WTC11 (cell line): ENCODE measurements around the gene HEY2. TPM values are rescaled to one million over a fixed set of nuclear protein-coding genes. Genes with fewer than 3 reads are reported as not detected.

Experiments
- ATAC-seq: fragments of 200-7000 bp; cut with Tn5 transposase; 2 replicates; pipeline ENCODE4 v1.10.0; 2021; ENCODE audit warnings: mild to moderate bottlenecking, moderate library complexity
- CTCF ChIA-PET: fragments of 300-600 bp; sonication (Branson Sonifier 250); formaldehyde crosslinking; loops from one replicate; lab custom pipeline; 2021; ENCODE audit warnings: antibody characterized with exemption; lab: Charles Lee
- POLR2A ChIA-PET: fragments of 350-600 bp; sonication (Branson Sonifier 250); formaldehyde crosslinking; loops from one replicate; lab custom pipeline; 2021; ENCODE audit warnings: antibody characterized with exemption; lab: Charles Lee
- DNase-seq: peaks from one replicate; pipeline ENCODE4 v3.0.0; 2021; ENCODE audit warnings: low spot score
- H3K27ac Mint-ChIP-seq: 2 replicates; pipeline ENCODE4 v1.8.0; 2021; ENCODE audit warnings: mixed read lengths
- H3K27me3 Mint-ChIP-seq: 2 replicates; pipeline ENCODE4 v1.8.0; 2021; ENCODE audit warnings: low read depth, mild to moderate bottlenecking, moderate library complexity, mixed read lengths
- H3K36me3 Mint-ChIP-seq: 2 replicates; pipeline ENCODE4 v1.8.0; 2021; ENCODE audit warnings: mixed read lengths
- H3K4me1 Mint-ChIP-seq: 2 replicates; pipeline ENCODE4 v1.8.0; 2022; ENCODE audit warnings: mixed read lengths
- H3K4me3 Mint-ChIP-seq: 2 replicates; pipeline ENCODE4 v1.8.0; 2021; ENCODE audit warnings: mild to moderate bottlenecking, moderate library complexity, mixed read lengths
- H3K9me3 Mint-ChIP-seq: 2 replicates; pipeline ENCODE4 v1.8.0; 2021; ENCODE audit warnings: mixed read lengths
- ATF1 ChIP-seq: sonication (generic); formaldehyde crosslinking; IDR thresholded peaks from 2 replicates; pipeline ENCODE4 v1.8.1; 2023; ENCODE audit warnings: mild to moderate bottlenecking, moderate library complexity, missing genetic modification reagents
- ETV6 ChIP-seq: sonication (generic); formaldehyde crosslinking; IDR thresholded peaks from 2 replicates; pipeline ENCODE4 v1.8.1; 2022; ENCODE audit warnings: mild to moderate bottlenecking, missing genetic modification reagents
- FOXJ3 ChIP-seq: sonication (generic); formaldehyde crosslinking; IDR thresholded peaks from 2 replicates; pipeline ENCODE4 v1.9.0; 2021; ENCODE audit warnings: missing genetic modification reagents, mild to moderate bottlenecking, borderline replicate concordance
- GABPB1 ChIP-seq: sonication (generic); formaldehyde crosslinking; IDR thresholded peaks from 2 replicates; pipeline ENCODE4 v1.8.1; 2023; ENCODE audit warnings: mild to moderate bottlenecking, missing genetic modification reagents
- GRHL2 ChIP-seq: fragments of 250-450 bp; sonication (Bioruptor Pico); IDR thresholded peaks from 2 replicates; pipeline ENCODE4 v1.8.0; 2022; ENCODE audit warnings: mild to moderate bottlenecking, moderate library complexity; ENCODE audit not compliant: insufficient replicate concordance, severe bottlenecking
- HMGA2 ChIP-seq: fragments of 250-450 bp; sonication (Bioruptor Pico); IDR thresholded peaks from 2 replicates; pipeline ENCODE4 v1.4.0; 2021; ENCODE audit warnings: mild to moderate bottlenecking, moderate library complexity
- IRF2 ChIP-seq: sonication (generic); formaldehyde crosslinking; IDR thresholded peaks from 2 replicates; pipeline ENCODE4 v1.8.0; 2022; ENCODE audit warnings: low read depth, missing genetic modification reagents, borderline replicate concordance
- MYBL2 ChIP-seq: sonication (generic); formaldehyde crosslinking; IDR thresholded peaks from 2 replicates; pipeline ENCODE4 v1.8.1; 2023; ENCODE audit warnings: mild to moderate bottlenecking, moderate library complexity, missing genetic modification reagents
- NFATC4 ChIP-seq: fragments of 250-450 bp; sonication (Bioruptor Pico); IDR thresholded peaks from 2 replicates; pipeline ENCODE4 v1.9.0; 2021; ENCODE audit warnings: mild to moderate bottlenecking
- NFE2L1 ChIP-seq: sonication (generic); formaldehyde crosslinking; IDR thresholded peaks from 2 replicates; pipeline ENCODE4 v1.8.1; 2023; ENCODE audit warnings: missing genetic modification reagents
- NFYB ChIP-seq: sonication (generic); formaldehyde crosslinking; conservative IDR thresholded peaks from 2 replicates; pipeline ENCODE4 v1.8.0; 2022; ENCODE audit warnings: low read depth, missing genetic modification reagents
- NR1H2 ChIP-seq: sonication (generic); formaldehyde crosslinking; IDR thresholded peaks from 2 replicates; pipeline ENCODE4 v1.9.0; 2021; ENCODE audit warnings: mild to moderate bottlenecking, moderate library complexity, missing genetic modification reagents
- SOX15 ChIP-seq: fragments of 250-450 bp; sonication (Bioruptor Pico); IDR thresholded peaks from 2 replicates; pipeline ENCODE4 v1.9.0; 2021; ENCODE audit warnings: mild to moderate bottlenecking
- TCF7 ChIP-seq: sonication (generic); formaldehyde crosslinking; IDR thresholded peaks from 2 replicates; pipeline ENCODE4 v1.8.0; 2022; ENCODE audit warnings: mild to moderate bottlenecking, low read depth, missing genetic modification reagents, moderate library complexity
- ZNF219 ChIP-seq: sonication (generic); formaldehyde crosslinking; IDR thresholded peaks from 2 replicates; pipeline ENCODE4 v1.8.0; 2023; ENCODE audit warnings: missing genetic modification reagents, mild to moderate bottlenecking, borderline replicate concordance
- ZNF232 ChIP-seq: sonication (generic); formaldehyde crosslinking; IDR thresholded peaks from 2 replicates; pipeline ENCODE4 v1.8.0; 2022; ENCODE audit warnings: mild to moderate bottlenecking, missing genetic modification reagents
- ZNF263 ChIP-seq: sonication (generic); formaldehyde crosslinking; IDR thresholded peaks from 2 replicates; pipeline ENCODE4 v1.8.1; 2022; ENCODE audit warnings: low read depth, mild to moderate bottlenecking, moderate library complexity, missing genetic modification reagents
- ZNF396 ChIP-seq: fragments of 250-450 bp; sonication (Bioruptor Pico); IDR thresholded peaks from 2 replicates; pipeline ENCODE4 v1.8.0; 2021; ENCODE audit warnings: mild to moderate bottlenecking, moderate library complexity, borderline replicate concordance
- ZNF671 ChIP-seq: fragments of 250-450 bp; sonication (Bioruptor Pico); IDR thresholded peaks from 2 replicates; pipeline ENCODE4 v1.8.0; 2021; ENCODE audit warnings: mild to moderate bottlenecking
- total RNA-seq: library from RNA; stranded (reverse); gene quantifications from 3 replicates; pipeline ENCODE4 v1.2.3, GENCODE V29; 2021
- TF ChIP-seq, protein P1 (sequence below): sonication (generic); formaldehyde crosslinking; IDR thresholded peaks from 2 replicates; pipeline ENCODE4 v1.8.1; 2022; ENCODE audit warnings: missing genetic modification reagents, borderline replicate concordance
- TF ChIP-seq, protein P2 (sequence below): sonication (generic); formaldehyde crosslinking; IDR thresholded peaks from 2 replicates; pipeline ENCODE4 v1.8.0; 2022; ENCODE audit warnings: mild to moderate bottlenecking, missing genetic modification reagents
- TF ChIP-seq, protein P3 (sequence below): sonication (generic); formaldehyde crosslinking; IDR thresholded peaks from 2 replicates; pipeline ENCODE4 v1.8.1; 2023; ENCODE audit warnings: mild to moderate bottlenecking, missing genetic modification reagents, moderate library complexity
- TF ChIP-seq, protein P4 (sequence below): sonication (generic); formaldehyde crosslinking; IDR thresholded peaks from 2 replicates; pipeline ENCODE4 v1.8.0; 2022; ENCODE audit warnings: missing genetic modification reagents
- TF ChIP-seq, protein P5 (sequence below): sonication (generic); formaldehyde crosslinking; IDR thresholded peaks from 2 replicates; pipeline ENCODE4 v1.8.1; 2022; ENCODE audit warnings: mild to moderate bottlenecking, moderate library complexity, missing genetic modification reagents
- TF ChIP-seq, protein P6 (sequence below): fragments of 250-450 bp; sonication (Bioruptor Pico); IDR thresholded peaks from 2 replicates; pipeline ENCODE4 v1.9.0; 2021; ENCODE audit warnings: mild to moderate bottlenecking

The HEY2 gene
- total RNA-seq, 1 experiment from 2014 or later: 10.6 TPM

DNA sequence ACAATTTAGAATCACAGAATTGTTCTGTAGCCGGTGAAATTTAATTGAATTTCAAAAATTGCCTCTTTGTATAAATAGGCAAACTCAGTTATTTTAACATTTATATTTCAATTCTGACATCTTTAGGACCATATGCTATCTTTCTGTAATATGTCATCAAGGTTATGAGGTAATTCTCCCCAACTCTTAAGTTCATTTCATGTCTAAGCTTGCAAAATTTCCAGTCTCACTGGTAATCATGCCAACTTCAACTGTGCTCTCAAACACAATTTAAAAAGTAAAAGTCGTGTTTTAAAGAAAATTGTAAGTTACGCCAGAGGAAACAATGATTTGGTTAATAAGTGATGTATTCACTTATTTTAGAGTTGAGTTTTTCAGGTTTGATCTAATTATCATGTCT is 42.7 kb downstream of the HEY2 start (continued):
- TF ChIP-seq, protein P1, sequence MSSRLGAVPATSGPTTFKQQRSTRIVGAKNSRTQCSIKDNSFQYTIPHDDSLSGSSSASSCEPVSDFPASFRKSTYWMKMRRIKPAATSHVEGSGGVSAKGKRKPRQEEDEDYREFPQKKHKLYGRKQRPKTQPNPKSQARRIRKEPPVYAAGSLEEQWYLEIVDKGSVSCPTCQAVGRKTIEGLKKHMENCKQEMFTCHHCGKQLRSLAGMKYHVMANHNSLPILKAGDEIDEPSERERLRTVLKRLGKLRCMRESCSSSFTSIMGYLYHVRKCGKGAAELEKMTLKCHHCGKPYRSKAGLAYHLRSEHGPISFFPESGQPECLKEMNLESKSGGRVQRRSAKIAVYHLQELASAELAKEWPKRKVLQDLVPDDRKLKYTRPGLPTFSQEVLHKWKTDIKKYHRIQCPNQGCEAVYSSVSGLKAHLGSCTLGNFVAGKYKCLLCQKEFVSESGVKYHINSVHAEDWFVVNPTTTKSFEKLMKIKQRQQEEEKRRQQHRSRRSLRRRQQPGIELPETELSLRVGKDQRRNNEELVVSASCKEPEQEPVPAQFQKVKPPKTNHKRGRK (CRISPR knock-in tag): no peak
- TF ChIP-seq, protein P2, sequence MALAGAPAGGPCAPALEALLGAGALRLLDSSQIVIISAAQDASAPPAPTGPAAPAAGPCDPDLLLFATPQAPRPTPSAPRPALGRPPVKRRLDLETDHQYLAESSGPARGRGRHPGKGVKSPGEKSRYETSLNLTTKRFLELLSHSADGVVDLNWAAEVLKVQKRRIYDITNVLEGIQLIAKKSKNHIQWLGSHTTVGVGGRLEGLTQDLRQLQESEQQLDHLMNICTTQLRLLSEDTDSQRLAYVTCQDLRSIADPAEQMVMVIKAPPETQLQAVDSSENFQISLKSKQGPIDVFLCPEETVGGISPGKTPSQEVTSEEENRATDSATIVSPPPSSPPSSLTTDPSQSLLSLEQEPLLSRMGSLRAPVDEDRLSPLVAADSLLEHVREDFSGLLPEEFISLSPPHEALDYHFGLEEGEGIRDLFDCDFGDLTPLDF: no peak
- TF ChIP-seq NR1H2 (no peak), ZNF396 (CRISPR knock-in tag) (no peak), FOXJ3 (CRISPR knock-in tag) (no peak)

DNA sequence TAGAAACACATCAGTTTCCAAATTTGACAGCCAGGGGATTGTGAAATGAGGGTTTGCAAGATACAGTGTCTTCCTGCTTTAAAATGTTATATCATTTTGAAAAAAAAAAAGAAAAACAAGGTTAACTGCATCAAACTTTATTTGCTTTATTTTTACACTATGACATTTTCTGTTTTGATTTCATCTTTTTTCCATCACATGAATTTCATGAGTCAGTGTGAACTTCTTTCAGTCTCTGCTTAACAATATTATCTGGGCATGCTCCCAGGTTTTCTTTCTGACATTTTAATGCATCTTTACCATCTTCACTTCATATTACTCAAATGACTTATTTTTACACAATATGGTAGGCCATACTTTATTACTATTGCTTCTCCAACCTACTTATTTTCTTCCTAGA is 43.2 kb downstream of the HEY2 start:
- Mint-ChIP-seq H3K27ac (no peak overlapping the region), H3K27me3 (no peaks in the 10 kb centered on the region), H3K4me3 (no peak overlapping the region), H3K36me3 (no peaks in the 10 kb centered on the region), H3K9me3 (no peaks in the 10 kb centered on the region), H3K4me1 (peaks cover 38% of the 10 kb centered on the region)
- no peak for TF ChIP-seq ZNF671
- TF ChIP-seq SOX15 (CRISPR knock-in tag): no peak
- TF ChIP-seq MYBL2 (CRISPR knock-in tag): no peak
- TF ChIP-seq GRHL2 (CRISPR knock-in tag): no peak
- TF ChIP-seq NFE2L1 (CRISPR knock-in tag): no peak
- CTCF ChIA-PET: interaction anchor here (6.2 to 6.3 kb wide), 2 partner anchors 160 to 164 kb away, joined by 42 to 46 read pairs; partner anchors contain the start of gene HINT3
- no peak for DNase-seq
- POLR2A ChIA-PET: no interaction called here
- ATAC-seq: no peak

DNA sequence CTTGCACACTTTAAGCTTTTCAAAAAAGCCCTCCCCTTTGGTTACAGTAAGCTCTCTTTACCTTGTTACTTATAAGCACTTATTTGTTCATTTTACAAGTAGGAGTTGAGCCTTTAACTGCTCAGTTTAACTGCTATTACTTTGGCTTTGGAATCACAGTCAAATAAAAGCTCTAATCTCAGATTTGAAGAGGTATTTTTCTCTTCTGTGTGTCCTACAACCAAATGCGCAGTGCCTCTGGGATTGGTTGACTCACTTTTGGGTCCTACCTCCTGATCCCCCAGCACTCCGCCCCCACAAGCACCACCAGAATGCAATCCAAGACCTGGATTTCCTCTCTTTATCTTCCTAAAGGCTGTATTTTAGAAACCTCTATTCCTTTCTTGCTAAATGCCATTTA is 43.8 kb downstream of the HEY2 start:
- DNase-seq: no peak
- ChIA-PET CTCF (interaction anchor here (1.2 kb wide), 1 partner anchor 96 kb away, joined by 3 read pairs; no protein-coding TSS in a partner anchor), POLR2A (no interaction called here)
- TF ChIP-seq, protein P3, sequence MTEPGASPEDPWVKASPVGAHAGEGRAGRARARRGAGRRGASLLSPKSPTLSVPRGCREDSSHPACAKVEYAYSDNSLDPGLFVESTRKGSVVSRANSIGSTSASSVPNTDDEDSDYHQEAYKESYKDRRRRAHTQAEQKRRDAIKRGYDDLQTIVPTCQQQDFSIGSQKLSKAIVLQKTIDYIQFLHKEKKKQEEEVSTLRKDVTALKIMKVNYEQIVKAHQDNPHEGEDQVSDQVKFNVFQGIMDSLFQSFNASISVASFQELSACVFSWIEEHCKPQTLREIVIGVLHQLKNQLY (CRISPR knock-in tag): no peak
- no peak for TF ChIP-seq ETV6 (CRISPR knock-in tag)
- TF ChIP-seq, protein P4, sequence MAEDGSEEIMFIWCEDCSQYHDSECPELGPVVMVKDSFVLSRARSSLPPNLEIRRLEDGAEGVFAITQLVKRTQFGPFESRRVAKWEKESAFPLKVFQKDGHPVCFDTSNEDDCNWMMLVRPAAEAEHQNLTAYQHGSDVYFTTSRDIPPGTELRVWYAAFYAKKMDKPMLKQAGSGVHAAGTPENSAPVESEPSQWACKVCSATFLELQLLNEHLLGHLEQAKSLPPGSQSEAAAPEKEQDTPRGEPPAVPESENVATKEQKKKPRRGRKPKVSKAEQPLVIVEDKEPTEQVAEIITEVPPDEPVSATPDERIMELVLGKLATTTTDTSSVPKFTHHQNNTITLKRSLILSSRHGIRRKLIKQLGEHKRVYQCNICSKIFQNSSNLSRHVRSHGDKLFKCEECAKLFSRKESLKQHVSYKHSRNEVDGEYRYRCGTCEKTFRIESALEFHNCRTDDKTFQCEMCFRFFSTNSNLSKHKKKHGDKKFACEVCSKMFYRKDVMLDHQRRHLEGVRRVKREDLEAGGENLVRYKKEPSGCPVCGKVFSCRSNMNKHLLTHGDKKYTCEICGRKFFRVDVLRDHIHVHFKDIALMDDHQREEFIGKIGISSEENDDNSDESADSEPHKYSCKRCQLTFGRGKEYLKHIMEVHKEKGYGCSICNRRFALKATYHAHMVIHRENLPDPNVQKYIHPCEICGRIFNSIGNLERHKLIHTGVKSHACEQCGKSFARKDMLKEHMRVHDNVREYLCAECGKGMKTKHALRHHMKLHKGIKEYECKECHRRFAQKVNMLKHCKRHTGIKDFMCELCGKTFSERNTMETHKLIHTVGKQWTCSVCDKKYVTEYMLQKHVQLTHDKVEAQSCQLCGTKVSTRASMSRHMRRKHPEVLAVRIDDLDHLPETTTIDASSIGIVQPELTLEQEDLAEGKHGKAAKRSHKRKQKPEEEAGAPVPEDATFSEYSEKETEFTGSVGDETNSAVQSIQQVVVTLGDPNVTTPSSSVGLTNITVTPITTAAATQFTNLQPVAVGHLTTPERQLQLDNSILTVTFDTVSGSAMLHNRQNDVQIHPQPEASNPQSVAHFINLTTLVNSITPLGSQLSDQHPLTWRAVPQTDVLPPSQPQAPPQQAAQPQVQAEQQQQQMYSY (CRISPR knock-in tag): no peak
- no peak for TF ChIP-seq NFATC4
- TF ChIP-seq GABPB1 (CRISPR knock-in tag): no peak
- no peak for TF ChIP-seq ZNF671
- no peak for TF ChIP-seq ATF1 (CRISPR knock-in tag)
- TF ChIP-seq, protein P5, sequence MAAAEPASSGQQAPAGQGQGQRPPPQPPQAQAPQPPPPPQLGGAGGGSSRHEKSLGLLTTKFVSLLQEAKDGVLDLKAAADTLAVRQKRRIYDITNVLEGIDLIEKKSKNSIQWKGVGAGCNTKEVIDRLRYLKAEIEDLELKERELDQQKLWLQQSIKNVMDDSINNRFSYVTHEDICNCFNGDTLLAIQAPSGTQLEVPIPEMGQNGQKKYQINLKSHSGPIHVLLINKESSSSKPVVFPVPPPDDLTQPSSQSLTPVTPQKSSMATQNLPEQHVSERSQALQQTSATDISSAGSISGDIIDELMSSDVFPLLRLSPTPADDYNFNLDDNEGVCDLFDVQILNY (CRISPR knock-in tag): no peak
- TF ChIP-seq ZNF232 (CRISPR knock-in tag): no peak
- no peak for TF ChIP-seq NFYB
- TF ChIP-seq HMGA2 (CRISPR knock-in tag): no peak
- no peak for TF ChIP-seq NFE2L1 (CRISPR knock-in tag)
- TF ChIP-seq TCF7: no peak
- no peak for TF ChIP-seq IRF2 (CRISPR knock-in tag)
- no peak for TF ChIP-seq FOXJ3 (CRISPR knock-in tag)
- TF ChIP-seq ZNF219 (CRISPR knock-in tag): no peak
- TF ChIP-seq, protein P6, sequence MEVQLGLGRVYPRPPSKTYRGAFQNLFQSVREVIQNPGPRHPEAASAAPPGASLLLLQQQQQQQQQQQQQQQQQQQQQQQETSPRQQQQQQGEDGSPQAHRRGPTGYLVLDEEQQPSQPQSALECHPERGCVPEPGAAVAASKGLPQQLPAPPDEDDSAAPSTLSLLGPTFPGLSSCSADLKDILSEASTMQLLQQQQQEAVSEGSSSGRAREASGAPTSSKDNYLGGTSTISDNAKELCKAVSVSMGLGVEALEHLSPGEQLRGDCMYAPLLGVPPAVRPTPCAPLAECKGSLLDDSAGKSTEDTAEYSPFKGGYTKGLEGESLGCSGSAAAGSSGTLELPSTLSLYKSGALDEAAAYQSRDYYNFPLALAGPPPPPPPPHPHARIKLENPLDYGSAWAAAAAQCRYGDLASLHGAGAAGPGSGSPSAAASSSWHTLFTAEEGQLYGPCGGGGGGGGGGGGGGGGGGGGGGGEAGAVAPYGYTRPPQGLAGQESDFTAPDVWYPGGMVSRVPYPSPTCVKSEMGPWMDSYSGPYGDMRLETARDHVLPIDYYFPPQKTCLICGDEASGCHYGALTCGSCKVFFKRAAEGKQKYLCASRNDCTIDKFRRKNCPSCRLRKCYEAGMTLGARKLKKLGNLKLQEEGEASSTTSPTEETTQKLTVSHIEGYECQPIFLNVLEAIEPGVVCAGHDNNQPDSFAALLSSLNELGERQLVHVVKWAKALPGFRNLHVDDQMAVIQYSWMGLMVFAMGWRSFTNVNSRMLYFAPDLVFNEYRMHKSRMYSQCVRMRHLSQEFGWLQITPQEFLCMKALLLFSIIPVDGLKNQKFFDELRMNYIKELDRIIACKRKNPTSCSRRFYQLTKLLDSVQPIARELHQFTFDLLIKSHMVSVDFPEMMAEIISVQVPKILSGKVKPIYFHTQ (CRISPR knock-in tag): no peak
- no peak for TF ChIP-seq ZNF263 (CRISPR knock-in tag)

More for the DNA sequence above, 43.8 kb downstream of the HEY2 start:
- no peaks in the 10 kb centered on the region for H3K27me3 Mint-ChIP-seq
- ATAC-seq: peak; percentile 7; the same call in 1 of the 2 replicates
- H3K4me1 Mint-ChIP-seq: peaks cover 34% of the 10 kb centered on the region
- no peaks in the 10 kb centered on the region for H3K36me3 Mint-ChIP-seq
- no peak overlapping the region for H3K27ac Mint-ChIP-seq
- H3K9me3 Mint-ChIP-seq: no peaks in the 10 kb centered on the region
- H3K4me3 Mint-ChIP-seq: peak overlapping the region; percentile 20; the same call in 1 of the 2 replicates
